CD4-positive, alpha-beta T cell (primary cell): ENCODE measurements around the gene GRIN2A. TPM values are rescaled to one million over a fixed set of nuclear protein-coding genes. Genes with fewer than 3 reads are reported as not detected.

ENCODE experiments used
- ATAC-seq: fragments of 200-7000 bp; cut with Tn5 transposase; one replicate; pipeline ENCODE4 v1.10.0; 2022; ENCODE audit warnings: mild to moderate bottlenecking; ENCODE audit not compliant: poor library complexity
- CTCF ChIA-PET: fragments of 350-600 bp; sonication (Branson Sonifier 250); formaldehyde crosslinking; loops from one replicate; lab custom pipeline; 2021; ENCODE audit warnings: antibody characterized with exemption, inconsistent platforms; lab: Charles Lee
- POLR2A ChIA-PET: fragments of 350-600 bp; sonication (Branson Sonifier 250); formaldehyde crosslinking; loops from one replicate; lab custom pipeline; 2021; ENCODE audit warnings: antibody characterized with exemption, inconsistent platforms; lab: Charles Lee
- DNase-seq, 14 experiments: peaks; one replicate each; pipeline ENCODE4 v3.0.0-alpha.2; 2013 to 2020; ENCODE audit warnings: mixed read lengths in 2 of 14
- H3K27ac ChIP-seq, 2 donors: one replicate each; pipeline versions ENCODE4 v1.5.1 to v1.7.0; 2013; ENCODE audit warnings: low read length in 2 of 2, low read depth in 1 of 2, mild to moderate bottlenecking in 1 of 2
- H3K27me3 ChIP-seq, 2 experiments: 1 replicate in 1 of 2; 2 replicates in 1 of 2; pipeline versions ENCODE4 v1.6.1 to v1.7.0; 2013; ENCODE audit warnings: low read length in 2 of 2, control low read depth in 1 of 2, mild to moderate bottlenecking in 1 of 2, moderate library complexity in 1 of 2; ENCODE audit not compliant: insufficient read depth in 2 of 2, control insufficient read depth in 1 of 2
- H3K36me3 ChIP-seq: one replicate; pipeline ENCODE4 v1.6.1; 2013; ENCODE audit warnings: low read length, control low read depth; ENCODE audit not compliant: insufficient read depth
- H3K4me1 ChIP-seq: one replicate; pipeline ENCODE4 v1.6.1; 2013; ENCODE audit warnings: low read length, control low read depth; ENCODE audit not compliant: insufficient read depth
- H3K4me3 ChIP-seq: one replicate; pipeline ENCODE4 v1.5.1; 2013; ENCODE audit warnings: mild to moderate bottlenecking, low read length, moderate library complexity
- H3K9me3 ChIP-seq, 2 experiments: 1 replicate in 1 of 2; 2 replicates in 1 of 2; pipeline versions ENCODE4 v1.6.1 to v1.7.0; 2013; ENCODE audit warnings: low read length in 2 of 2, mild to moderate bottlenecking in 2 of 2, control low read depth in 1 of 2, moderate library complexity in 1 of 2; ENCODE audit not compliant: control insufficient read depth in 1 of 2, insufficient read depth in 1 of 2
- H3K27ac Mint-ChIP-seq: one replicate; pipeline ENCODE4 v1.8.0; 2020; ENCODE audit warnings: mixed read lengths
- H3K27me3 Mint-ChIP-seq: one replicate; pipeline ENCODE4 v1.8.0; 2021; ENCODE audit warnings: mixed read lengths
- H3K36me3 Mint-ChIP-seq: one replicate; pipeline ENCODE4 v1.8.0; 2021; ENCODE audit warnings: low read depth, mixed read lengths
- H3K4me1 Mint-ChIP-seq: one replicate; pipeline ENCODE4 v1.8.0; 2021; ENCODE audit warnings: low read depth, mixed read lengths
- H3K4me3 Mint-ChIP-seq: one replicate; pipeline ENCODE4 v1.8.0; 2020; ENCODE audit warnings: mild to moderate bottlenecking, mixed read lengths
- H3K9me3 Mint-ChIP-seq: one replicate; pipeline ENCODE4 v1.8.0; 2020; ENCODE audit warnings: mixed read lengths
- intact Hi-C, 2 experiments: fragments of 100-400 bp; cut with DNase I in 1 of 2; cut with micrococcal nuclease in 1 of 2; formaldehyde crosslinking; loops; one replicate each; pipeline versions ENCODE4 v1.15.1 to v1.9.0; 2023 to 2025; cut with DNase I, micrococcal nuclease
- polyA plus RNA-seq, 2 donors: library from polyadenylated mRNA; unstranded; fragments of 120-200 nt; gene quantifications; one replicate each; pipeline ENCODE4 v1.2.1, GENCODE V29; 2013
- total RNA-seq, 174 experiments: library from RNA in 2 of 174; stranded (reverse) in 2 of 174; gene quantifications; one replicate each; pipeline ENCODE4 v1.2.3 and lab custom pipeline; 2021 to 2026
- TF ChIP-seq, protein P1 (sequence below): fragments of 200-600 bp; IDR thresholded peaks from one replicate; pipeline ENCODE4 v1.8.0; 2022; ENCODE audit warnings: antibody characterized with exemption, mild to moderate bottlenecking

GRIN2A gene
- total RNA-seq (not detected), total RNA-seq (lab: John Stamatoyannopoulos, UW) (0 to 0.22 (median 0) reads per million in 172 experiments)
- polyA plus RNA-seq (2013, experiment 1 of 2), result under 0.01 TPM
- polyA plus RNA-seq (2013, experiment 2 of 2), result 0.04 TPM

DNA sequence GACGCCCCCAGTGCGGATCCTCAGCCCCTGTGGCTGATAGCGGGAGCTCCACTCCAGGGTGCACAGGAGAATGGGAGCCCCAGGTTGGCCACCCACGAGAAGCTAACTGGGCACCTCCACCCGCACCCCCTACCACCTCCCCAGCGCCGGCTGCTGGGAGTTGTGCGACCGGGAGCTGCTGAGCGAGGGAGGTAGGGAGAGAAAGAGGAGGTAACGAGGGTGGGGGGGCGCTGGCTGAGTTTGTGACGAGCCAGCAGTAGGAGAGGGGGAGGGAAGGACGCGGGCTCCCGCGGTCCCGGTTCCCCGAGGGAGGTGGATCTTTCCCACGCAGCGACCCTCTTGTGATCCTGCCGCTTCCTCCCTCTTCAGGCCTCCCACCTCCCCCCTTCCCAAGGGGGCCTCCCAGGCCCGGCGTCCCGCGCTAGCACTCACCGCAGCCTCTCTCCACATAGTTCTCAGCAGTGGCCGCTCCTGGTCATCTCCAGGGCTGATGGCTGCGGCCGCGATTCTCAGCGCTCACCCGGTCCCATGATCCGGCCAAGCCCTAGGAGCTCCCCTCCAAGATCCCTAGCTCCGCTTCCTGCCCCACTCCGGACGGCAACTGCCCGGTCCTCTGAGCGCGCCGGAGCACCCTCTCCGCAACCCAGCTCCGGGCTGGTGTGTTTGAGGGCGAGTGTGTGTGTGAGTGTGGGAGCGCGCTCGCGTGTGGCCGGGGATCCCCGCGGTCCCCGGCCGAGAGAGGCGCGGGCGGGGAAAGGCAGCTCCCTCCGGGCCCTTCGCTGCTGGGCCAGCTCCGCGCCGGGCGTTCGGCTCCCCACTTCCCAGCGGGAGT, at the start of gene GRIN2A:
GRIN2A (minus strand) TSS at position 207 of the 832 bp plus-strand sequence. CDS start 2,017 bp downstream, outside the sequence.
- H3K4me1 ChIP-seq, result peaks cover 14% of the 10 kb centered on the region
- no peak for ATAC-seq
- H3K9me3 Mint-ChIP-seq, result no peaks in the 10 kb centered on the region
- no peak within 1 kb of the TSS for H3K4me3 Mint-ChIP-seq
- H3K27ac Mint-ChIP-seq, result no peak within 1 kb of the TSS
- no peak within 1 kb of the TSS for H3K27ac ChIP-seq
- POLR2A ChIA-PET, result no interaction called here
- intact Hi-C loops, result loop anchor here in 1 of 2 experiments (5.0 kb wide), 1 partner anchor 1615 kb away; no protein-coding TSS in a partner anchor
- TF ChIP-seq, protein P1, sequence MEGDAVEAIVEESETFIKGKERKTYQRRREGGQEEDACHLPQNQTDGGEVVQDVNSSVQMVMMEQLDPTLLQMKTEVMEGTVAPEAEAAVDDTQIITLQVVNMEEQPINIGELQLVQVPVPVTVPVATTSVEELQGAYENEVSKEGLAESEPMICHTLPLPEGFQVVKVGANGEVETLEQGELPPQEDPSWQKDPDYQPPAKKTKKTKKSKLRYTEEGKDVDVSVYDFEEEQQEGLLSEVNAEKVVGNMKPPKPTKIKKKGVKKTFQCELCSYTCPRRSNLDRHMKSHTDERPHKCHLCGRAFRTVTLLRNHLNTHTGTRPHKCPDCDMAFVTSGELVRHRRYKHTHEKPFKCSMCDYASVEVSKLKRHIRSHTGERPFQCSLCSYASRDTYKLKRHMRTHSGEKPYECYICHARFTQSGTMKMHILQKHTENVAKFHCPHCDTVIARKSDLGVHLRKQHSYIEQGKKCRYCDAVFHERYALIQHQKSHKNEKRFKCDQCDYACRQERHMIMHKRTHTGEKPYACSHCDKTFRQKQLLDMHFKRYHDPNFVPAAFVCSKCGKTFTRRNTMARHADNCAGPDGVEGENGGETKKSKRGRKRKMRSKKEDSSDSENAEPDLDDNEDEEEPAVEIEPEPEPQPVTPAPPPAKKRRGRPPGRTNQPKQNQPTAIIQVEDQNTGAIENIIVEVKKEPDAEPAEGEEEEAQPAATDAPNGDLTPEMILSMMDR, result no peak
- no peak within 1 kb of the TSS for H3K4me3 ChIP-seq
- no peaks in the 10 kb centered on the region for H3K36me3 ChIP-seq
- peaks cover 35 to 44% of the 10 kb centered on the region in 2 experiments for H3K27me3 ChIP-seq
- peaks cover 4% of the 10 kb centered on the region for H3K4me1 Mint-ChIP-seq
- H3K27me3 Mint-ChIP-seq, result peaks cover 60% of the 10 kb centered on the region
- no peaks in the 10 kb centered on the region for H3K36me3 Mint-ChIP-seq
- CTCF ChIA-PET, result no interaction called here
- H3K9me3 ChIP-seq, result peaks cover 0 to 27% of the 10 kb centered on the region in 2 experiments
- no peak for DNase-seq

DNA sequence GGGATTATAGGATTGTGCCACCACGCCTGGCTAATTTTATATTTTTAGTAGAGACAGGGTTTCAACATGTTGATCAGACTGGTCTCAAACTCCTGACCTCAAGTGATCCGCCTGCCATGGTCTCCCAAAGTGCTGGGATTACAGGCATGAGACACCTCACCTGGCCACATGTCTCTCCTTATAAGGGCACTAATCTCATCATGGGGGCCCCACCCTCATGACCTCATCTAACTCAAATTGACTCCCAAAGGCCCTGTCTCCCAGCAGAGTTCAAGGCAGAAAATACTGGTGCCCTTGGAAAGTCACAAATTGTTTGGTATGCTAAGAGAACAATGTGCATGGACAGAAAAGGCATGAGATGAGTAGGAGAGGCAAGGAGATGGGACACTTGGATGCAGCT, 49.3 kb upstream of the GRIN2A start:
- DNase-seq (no peak), ATAC-seq (no peak)
- intact Hi-C loops, result no loop called here
- TF ChIP-seq, protein P1, result no peak
- Histone ChIP-seq H3K9me3 (peaks cover 8 to 14% of the 10 kb centered on the region in 2 experiments), H3K4me1 (no peaks in the 10 kb centered on the region), H3K27ac (no peak overlapping the region), H3K27me3 (no peaks in the 10 kb centered on the region), H3K36me3 (no peaks in the 10 kb centered on the region), H3K4me3 (no peak overlapping the region)
- Mint-ChIP-seq H3K36me3 (no peaks in the 10 kb centered on the region), H3K9me3 (peaks cover 17% of the 10 kb centered on the region), H3K27ac (no peak overlapping the region), H3K4me3 (no peak overlapping the region), H3K4me1 (no peaks in the 10 kb centered on the region), H3K27me3 (peaks cover 13% of the 10 kb centered on the region)
- CTCF ChIA-PET, result no interaction called here
- POLR2A ChIA-PET, result no interaction called here

DNA sequence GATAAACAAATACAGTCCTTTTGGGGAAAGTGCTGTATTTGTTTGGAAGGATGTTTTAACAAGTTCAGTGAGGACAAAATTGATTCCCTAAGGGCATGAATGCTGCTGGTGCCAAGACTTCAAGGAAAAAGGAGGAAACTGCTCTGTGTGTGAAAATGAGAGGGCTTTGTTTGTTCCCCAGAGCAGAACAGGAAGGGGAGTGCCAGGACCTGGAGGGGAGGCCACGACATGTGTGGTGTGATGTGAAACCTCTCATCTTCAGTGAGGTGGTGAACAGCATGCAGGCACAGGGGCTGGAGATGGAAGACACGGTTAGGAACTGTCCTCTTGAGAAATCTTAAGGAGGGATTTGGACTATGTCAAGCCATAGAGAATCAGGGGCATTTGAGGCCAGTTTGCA, 46.6 kb upstream of the GRIN2A start:
- Histone ChIP-seq H3K36me3 (no peaks in the 10 kb centered on the region), H3K4me3 (no peak overlapping the region), H3K9me3 (peaks cover 8 to 14% of the 10 kb centered on the region in 2 experiments), H3K4me1 (no peaks in the 10 kb centered on the region), H3K27ac (no peak overlapping the region), H3K27me3 (no peaks in the 10 kb centered on the region)
- ChIA-PET POLR2A (no interaction called here), CTCF (no interaction called here)
- intact Hi-C loops, result no loop called here
- Mint-ChIP-seq H3K27me3 (peaks cover 13% of the 10 kb centered on the region), H3K4me3 (no peak overlapping the region), H3K36me3 (no peaks in the 10 kb centered on the region), H3K9me3 (peaks cover 14% of the 10 kb centered on the region), H3K4me1 (no peaks in the 10 kb centered on the region), H3K27ac (no peak overlapping the region)
- ATAC-seq, result no peak
- no peak for DNase-seq
- TF ChIP-seq, protein P1, result no peak
